ENCODE measurements around the gene GLT1D1.

- TF ChIP-seq CTCF (IDR thresholded peaks at IDR 0.05; ENCODE audit: insufficient read depth, low read length, poor library complexity, severe bottlenecking) (no peak), EZH2phosphoT487 (conservative IDR thresholded peaks at IDR 0.05; ENCODE audit: low read length) (no peak)
Observed at GRCh38 chr12:128974881-128975280, 121.6 kb downstream of the GLT1D1 start.
